Peyer's patch (tissue), 4 donors: Measurements from ENCODE around the gene DDX41.

Source experiments
- POLR2A ChIP-seq, 2 donors: fragments of 450-650 bp; IDR thresholded peaks; one replicate each; pipeline ENCODE4 v1.5.1; 2017; ENCODE audit warnings: antibody characterized with exemption in 2 of 2, mild to moderate bottlenecking in 2 of 2, moderate library complexity in 2 of 2
- TF ChIP-seq, protein P1 (sequence below), 6 experiments: fragments of 450-650 bp in 4 of 6; fragments of 200-600 bp in 2 of 6; sonication (generic) in 1 of 6; IDR thresholded peaks; one replicate each; pipeline ENCODE4 v1.5.1; 2017 to 2019; ENCODE audit warnings: antibody characterized with exemption in 6 of 6, mild to moderate bottlenecking in 3 of 6, moderate library complexity in 1 of 6

- TF ChIP-seq, protein P1, sequence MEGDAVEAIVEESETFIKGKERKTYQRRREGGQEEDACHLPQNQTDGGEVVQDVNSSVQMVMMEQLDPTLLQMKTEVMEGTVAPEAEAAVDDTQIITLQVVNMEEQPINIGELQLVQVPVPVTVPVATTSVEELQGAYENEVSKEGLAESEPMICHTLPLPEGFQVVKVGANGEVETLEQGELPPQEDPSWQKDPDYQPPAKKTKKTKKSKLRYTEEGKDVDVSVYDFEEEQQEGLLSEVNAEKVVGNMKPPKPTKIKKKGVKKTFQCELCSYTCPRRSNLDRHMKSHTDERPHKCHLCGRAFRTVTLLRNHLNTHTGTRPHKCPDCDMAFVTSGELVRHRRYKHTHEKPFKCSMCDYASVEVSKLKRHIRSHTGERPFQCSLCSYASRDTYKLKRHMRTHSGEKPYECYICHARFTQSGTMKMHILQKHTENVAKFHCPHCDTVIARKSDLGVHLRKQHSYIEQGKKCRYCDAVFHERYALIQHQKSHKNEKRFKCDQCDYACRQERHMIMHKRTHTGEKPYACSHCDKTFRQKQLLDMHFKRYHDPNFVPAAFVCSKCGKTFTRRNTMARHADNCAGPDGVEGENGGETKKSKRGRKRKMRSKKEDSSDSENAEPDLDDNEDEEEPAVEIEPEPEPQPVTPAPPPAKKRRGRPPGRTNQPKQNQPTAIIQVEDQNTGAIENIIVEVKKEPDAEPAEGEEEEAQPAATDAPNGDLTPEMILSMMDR (IDR thresholded peaks at IDR 0.05): no peak
- no peak for TF ChIP-seq POLR2A (IDR thresholded peaks at IDR 0.05)
Measured at GRCh38 chr5:177514541-177514940, 2.2 kb downstream of the DDX41 start.
